Choroid plexus epithelial cell (primary cell): ENCODE data around the gene VPS13D.

Source experiments
- DNase-seq: peaks from one replicate; pipeline ENCODE4 v3.0.0-alpha.2; 2010; ENCODE audit warnings: low read depth
- H3K4me3 ChIP-seq: 2 replicates; pipeline ENCODE4 v1.5.1; 2011; ENCODE audit warnings: low read depth, mild to moderate bottlenecking, control low read depth, low read length, moderate library complexity
- TF ChIP-seq, protein P1 (sequence below): conservative IDR thresholded peaks from 2 replicates; pipeline ENCODE4 v1.5.1; 2011; ENCODE audit warnings: low read depth, mild to moderate bottlenecking, control low read depth, inconsistent platforms, low read length, moderate library complexity

Gene VPS13D

DNA sequence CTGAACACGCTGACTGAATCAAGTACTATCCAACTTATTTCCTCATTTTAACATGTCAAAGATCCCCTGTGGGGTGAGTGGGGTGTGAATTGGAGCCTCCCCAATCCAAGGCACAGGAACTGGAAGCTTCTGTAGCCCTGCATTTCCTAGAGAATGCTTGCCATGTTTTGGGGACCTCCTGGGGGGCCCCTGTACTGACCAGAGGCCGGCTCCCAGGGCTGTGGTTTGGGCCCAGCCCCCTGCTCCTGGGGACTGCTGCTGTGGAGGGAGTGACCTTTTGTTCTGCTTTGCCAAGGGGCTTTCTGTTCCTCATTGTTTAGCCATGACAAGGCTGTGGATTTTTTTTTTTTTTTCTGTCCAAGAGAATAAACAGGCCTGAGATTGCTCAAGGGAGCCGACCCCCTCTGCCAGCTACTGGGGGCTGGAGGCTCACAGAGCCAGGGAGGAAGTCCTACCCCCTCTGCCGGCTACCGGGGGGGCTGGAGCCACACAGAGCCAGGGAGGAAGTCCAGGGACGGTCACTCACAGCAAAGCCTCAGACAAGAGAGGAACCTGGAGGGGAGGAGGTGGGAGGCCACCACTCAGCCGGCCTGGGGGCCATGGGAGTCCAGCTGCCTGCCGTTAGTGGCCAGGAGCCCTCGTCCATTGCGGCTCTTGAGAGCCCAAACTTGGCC is 45.7 kb upstream of the VPS13D start:
- peak overlapping the region; percentile 18 for H3K4me3 ChIP-seq
- DNase-seq: peak; percentile 98
- TF ChIP-seq, protein P1, sequence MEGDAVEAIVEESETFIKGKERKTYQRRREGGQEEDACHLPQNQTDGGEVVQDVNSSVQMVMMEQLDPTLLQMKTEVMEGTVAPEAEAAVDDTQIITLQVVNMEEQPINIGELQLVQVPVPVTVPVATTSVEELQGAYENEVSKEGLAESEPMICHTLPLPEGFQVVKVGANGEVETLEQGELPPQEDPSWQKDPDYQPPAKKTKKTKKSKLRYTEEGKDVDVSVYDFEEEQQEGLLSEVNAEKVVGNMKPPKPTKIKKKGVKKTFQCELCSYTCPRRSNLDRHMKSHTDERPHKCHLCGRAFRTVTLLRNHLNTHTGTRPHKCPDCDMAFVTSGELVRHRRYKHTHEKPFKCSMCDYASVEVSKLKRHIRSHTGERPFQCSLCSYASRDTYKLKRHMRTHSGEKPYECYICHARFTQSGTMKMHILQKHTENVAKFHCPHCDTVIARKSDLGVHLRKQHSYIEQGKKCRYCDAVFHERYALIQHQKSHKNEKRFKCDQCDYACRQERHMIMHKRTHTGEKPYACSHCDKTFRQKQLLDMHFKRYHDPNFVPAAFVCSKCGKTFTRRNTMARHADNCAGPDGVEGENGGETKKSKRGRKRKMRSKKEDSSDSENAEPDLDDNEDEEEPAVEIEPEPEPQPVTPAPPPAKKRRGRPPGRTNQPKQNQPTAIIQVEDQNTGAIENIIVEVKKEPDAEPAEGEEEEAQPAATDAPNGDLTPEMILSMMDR: peak; percentile 56

DNA sequence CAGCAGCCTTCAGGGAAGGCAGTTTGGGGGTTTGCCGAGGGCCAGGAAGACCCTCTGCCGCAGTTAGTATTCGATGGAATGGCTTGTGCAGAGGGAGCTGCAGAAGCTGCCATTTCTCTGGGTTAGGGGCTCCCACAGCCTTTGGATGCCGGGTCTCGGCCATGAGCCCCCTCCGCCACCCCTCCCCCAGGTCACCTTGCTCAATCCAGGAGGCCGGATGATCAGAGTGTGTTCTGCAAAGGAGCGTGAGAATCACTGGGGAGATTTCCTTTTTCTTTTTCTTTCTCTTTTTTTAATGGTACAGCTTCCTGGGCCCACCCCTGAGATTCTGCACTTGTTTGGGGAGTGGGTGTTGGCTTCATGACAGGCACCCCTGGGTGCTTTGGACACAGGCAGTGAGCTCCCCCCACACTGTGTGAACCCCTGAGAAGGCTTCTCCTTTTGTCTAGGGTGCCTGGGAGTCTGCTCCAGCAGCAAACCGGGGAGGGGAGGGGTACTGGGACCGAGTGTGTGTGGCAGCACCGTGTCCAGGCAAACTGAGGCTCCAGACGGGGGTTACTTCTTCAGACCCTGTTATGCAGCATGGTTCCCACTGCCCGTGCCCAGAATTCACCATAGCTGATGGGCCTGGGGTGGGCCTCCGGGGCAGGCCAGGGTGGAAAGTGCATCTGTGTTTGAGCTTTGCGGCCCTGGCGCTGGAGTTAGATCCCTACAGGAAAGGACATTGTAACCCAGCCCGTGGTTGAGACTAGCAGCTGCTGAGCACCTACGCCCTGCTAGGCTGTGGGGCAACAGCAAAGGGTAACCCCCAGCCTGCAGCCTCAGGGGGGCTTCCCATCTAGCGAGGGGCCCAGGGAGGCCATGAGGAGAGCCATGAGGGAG is 44.6 kb upstream of the VPS13D start:
- TF ChIP-seq, protein P1: no peak
- DNase-seq: peak; percentile 57
- H3K4me3 ChIP-seq: peak overlapping the region; percentile 7

DNA sequence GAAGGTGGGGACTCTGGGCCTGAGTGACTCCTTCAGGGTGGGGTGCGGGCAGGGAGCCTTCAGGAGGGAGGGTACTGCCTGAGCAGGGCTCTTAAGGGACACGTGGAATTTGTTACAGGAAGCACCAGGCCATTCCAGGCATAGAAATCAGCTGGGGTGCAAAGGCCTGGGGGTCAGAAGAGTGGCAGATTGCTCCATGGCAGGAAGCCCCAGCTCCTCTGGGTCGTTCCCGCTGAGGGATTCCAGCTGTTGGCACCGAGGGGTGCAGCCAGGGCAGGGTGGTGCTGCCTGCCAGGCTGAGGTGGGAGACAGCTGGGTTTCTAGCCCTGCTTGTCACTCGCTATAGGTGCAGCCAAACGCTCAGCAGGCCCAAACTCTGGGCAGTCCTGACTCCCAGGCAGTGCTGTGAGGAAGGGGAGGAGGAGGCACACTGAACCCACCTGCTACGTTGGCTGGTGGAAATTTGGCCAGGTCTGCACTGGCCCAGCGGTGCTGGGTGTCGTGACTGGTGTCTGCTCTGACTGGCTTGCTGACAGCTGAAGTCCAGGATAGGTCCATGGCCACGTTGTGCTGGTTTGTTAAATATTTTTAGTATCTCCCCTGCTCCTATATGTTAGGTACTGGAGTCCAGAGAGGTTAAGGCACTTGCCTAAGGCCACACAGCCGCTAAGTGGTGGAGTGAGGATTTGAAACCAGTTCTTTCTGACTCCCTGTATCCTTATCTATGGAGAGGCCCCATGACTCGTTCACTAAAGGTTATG is 43.7 kb upstream of the VPS13D start:
- TF ChIP-seq, protein P1: no peak
- H3K4me3 ChIP-seq: no peak overlapping the region
- DNase-seq: peak; percentile 43

DNA sequence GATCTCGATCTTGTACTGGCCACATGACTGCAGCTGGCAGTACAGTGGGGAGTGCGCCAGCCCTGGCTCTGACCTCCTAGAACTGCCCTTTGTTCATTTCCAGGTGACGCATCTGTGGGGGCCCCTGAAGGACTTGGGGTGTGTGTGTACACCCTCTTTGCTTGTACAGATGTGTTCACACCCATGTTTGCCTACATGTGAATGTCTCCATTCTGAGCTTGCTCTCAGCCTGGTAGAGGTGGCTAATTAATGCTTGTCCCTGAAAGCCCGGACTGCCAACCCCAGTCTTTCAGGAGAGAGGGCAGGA is 43.2 kb upstream of the VPS13D start:
- TF ChIP-seq, protein P1: no peak
- H3K4me3 ChIP-seq: no peak overlapping the region
- DNase-seq: no peak

DNA sequence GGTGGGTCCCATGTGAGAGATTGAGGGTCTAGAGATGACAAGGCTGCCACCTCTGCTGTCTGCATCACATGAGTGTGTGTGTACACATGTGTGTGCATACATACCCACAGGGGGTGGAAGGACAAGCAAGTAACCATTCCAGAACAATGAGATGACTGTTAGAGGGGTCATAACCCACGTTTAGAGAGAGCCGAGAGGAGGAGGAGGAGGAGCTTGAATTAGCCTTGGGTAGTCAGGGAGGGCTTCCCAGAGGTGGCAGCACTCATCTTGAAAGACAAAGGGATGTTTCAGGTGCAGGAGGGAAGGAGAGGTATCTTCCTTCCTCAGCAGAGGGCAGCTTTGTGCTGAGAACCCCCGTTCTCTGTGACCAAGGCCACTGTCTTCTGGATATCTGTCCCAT is 41.7 kb upstream of the VPS13D start:
- H3K4me3 ChIP-seq: no peak overlapping the region
- peak; percentile 54 for DNase-seq
- TF ChIP-seq, protein P1: no peak

DNA sequence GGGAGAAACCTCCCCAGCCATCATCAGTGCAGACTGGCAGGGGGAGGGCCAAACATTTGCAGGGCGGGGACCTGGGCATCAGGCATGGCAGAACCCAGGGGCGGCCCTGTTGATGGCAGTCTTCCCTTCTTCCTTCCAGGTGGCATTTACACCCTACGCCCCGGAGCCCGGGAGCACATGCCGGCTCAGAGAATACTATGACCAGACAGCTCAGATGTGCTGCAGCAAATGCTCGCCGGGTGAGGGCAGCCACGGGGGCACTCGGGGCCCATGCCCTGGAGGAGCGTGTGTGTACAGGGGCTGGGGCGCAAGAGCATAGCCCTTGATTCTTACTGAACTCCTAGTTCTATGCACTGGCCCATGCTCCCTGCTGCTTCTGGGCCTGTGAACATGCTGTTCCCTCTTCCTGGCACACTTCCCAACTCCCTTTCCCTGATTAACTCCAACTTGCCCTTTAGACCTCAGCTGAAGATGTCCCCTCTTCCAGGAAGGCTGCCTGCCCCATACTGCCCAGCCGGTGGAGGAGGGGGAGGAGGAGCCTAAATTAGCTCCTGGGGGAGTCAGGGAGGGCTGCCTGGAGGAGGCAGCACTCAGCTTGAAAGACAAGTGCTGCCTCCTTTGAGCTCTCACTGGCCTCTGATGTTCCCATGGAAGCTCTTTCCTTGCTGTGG is 41.0 kb upstream of the VPS13D start:
- no peak for DNase-seq
- H3K4me3 ChIP-seq: no peak overlapping the region
- TF ChIP-seq, protein P1: no peak
